PC-9 (cell line): ENCODE data around the gene LAMA2.

Experiments
- CTCF ChIP-seq: fragments of 200-600 bp; sonication (generic); conservative IDR thresholded peaks from 2 replicates; pipeline ENCODE4 v1.6.1; 2017; ENCODE audit warnings: mixed run types, antibody characterized with exemption, mild to moderate bottlenecking, moderate library complexity
- EZH2 ChIP-seq: fragments of 200-600 bp; sonication (generic); IDR thresholded peaks from 2 replicates; pipeline ENCODE4 v1.8.0; 2017; ENCODE audit warnings: antibody characterized with exemption, low read depth

GRCh38 chr6:129417416-129418086 lies 534.6 kb downstream of the LAMA2 start:
- no peak for TF ChIP-seq CTCF
- no peak for TF ChIP-seq EZH2
